DLD1 (cell line): ENCODE measurements around the gene PRKCH.

Source experiments
- in situ Hi-C: cut with HindIII; loops from 2 replicates; pipeline ENCODE4 v1.10.0; 2017; ENCODE audit warnings: low sequenced_read_pairs

Gene PRKCH

DNA sequence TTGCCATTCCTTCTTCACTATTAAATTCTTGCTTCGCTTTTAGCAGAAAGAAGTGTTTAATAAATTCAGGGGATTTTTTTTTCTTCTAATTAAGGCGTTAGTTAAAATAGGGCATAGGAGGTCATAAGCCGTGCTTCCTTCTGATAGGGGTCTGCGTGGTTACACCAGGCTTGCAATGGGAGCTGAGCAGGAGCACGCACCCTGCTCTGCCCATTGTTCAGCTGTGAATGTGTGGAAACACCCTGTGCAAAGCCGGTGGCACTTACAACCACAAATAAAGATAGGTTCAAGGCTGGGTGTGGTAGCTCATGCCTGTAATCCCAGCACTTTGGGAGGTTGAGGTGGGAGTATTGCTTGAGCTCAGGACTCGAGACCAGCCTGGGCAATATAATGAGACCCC lies 162.1 kb downstream of the PRKCH start:
- in situ Hi-C loops = loop anchor here (25.0 kb wide), 1 partner anchor 254 kb away; no protein-coding TSS in a partner anchor

DNA sequence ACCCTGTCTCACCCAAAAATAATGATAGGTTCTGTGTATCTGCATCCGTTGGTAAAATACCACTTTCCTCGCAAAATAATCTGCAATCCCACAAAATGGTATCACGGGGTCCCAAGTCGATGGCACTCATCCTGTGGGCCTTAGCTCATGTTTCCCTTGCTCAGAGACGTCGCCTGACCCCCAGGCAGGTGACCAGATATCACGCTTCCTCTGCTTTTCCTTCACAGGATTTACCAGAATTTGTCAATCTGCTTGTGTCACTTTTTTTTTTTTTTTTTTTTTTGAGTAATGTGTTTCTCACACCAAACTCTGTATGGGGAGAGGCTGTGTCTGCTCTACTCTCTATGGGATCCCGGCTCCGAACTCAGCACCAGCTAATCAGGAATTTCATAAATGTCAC lies 162.7 kb downstream of the PRKCH start:
- in situ Hi-C loops = loop anchor here (25.0 kb wide), 1 partner anchor 253 kb away; no protein-coding TSS in a partner anchor

- in situ Hi-C loops = loop anchor here (25.0 kb wide), 1 partner anchor 252 kb away; no protein-coding TSS in a partner anchor
These were observed 163.6 kb downstream of the PRKCH start for GRCh38 chr14:61484826-61485584.

DNA sequence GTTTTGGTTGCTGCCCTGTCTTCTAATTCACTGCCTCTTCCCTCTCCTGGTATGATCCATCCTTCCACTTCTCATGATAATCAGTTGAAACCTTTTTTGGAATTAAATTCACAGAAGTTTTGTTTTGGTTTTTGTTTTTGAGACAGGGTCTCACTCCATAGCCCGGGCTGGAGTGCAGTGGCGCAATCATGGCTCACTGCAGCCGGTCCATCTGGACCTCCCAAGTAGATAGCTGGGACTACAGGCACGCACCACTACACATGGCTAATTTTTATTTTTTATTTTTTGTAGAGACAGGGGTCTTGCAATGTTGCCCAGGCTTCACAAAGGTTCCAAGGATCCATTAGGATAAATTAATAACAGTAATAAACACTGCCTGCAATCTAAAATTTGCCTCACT lies 164.3 kb downstream of the PRKCH start:
- in situ Hi-C loops = loop anchor here (25.0 kb wide), 1 partner anchor 252 kb away; no protein-coding TSS in a partner anchor

DNA sequence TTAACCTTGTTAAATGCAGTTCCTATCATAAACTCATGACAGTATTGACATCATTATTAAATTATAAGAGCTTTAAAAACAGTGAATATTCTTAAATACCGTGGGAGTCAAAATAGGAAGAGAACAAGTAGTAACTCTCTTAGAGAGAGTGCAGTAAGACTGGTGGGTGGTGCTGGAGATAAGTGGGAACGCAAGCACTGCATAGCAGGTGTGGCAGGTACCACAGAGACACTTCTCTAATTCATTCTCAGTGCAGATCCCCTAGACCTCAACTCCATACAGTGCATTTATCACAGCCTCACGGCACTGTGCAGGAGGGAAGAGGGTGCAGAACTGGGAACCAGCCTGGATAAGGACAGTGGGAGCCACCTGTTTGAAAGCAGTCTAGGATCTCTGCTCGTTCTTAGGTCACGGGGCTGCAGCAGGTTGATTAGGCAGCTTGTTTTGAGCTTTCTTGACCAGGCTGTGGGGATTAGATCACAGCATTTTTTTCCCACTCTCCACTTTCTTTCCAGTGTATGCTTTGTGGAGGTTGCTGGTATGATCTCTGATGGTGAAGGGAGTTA lies 165.6 kb downstream of the PRKCH start:
- in situ Hi-C loops = loop anchor here (25.0 kb wide), 1 partner anchor 250 kb away; no protein-coding TSS in a partner anchor

DNA sequence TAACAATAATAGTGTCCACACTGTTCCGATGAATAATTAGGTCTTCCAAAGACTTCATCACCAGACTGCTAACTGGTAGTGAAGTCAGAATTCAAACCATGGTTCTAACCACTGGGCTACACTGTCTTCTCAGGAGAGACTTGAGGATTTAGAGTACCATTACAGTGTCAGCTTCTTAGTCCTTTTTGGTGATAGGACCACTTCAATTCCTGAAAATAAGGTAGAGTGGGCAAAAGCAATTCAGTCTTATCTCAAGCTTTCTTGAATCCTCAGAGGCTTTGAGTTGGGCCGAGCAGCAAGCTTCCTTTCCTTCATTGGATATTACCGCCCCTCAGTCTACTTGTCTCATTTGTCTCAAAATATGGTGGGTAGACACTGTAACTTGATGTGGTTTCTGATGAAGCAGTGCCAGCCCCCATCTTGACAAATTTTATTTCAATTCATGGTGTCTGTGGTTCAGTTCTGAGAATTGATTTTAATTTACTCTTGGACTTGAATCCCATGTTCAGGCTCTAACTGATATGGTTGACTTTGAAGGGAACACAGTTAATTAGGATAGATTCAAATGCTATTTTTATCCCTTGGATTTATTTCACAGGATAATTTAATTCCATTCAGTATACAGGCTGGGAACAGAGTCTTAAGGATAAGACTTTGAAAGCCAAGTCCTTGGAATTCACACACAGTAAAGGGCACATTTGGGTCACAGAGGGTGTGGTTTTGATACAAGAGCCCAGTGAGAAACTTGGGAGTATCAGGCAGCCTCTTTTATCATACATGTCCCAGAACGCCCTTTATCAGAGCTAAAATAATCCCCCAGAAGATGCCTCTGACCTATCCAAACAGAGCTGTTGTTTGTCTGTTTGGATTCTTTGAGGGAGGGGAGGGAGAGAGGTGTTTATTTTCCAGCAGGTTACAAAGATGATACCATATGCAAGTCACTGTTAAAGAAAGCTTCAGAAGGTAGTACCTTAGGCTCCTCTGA lies 167.3 kb downstream of the PRKCH start:
- in situ Hi-C loops = loop anchor here (25.0 kb wide), 1 partner anchor 249 kb away; no protein-coding TSS in a partner anchor

DNA sequence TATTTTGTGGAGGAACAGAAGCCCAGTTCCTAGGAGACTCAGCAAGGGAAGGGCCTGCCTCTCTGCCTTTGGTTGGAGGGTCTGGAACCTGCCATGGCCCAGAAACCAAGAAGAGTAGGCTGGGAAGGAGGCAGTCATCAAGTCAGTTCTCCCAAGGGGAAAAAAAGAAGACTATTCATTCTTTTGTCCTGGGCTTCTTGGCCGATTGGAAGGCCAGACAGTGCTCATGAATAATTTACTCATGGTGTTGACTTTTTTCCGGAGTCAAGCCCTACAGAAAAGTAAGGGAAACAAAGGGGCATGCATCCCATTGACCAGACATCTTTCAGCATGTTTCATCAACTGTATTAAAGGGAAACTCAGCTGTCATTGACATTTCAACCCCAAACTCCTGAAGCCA lies 168.1 kb downstream of the PRKCH start:
- in situ Hi-C loops = loop anchor here (25.0 kb wide), 1 partner anchor 248 kb away; no protein-coding TSS in a partner anchor

- in situ Hi-C loops = loop anchor here (25.0 kb wide), 1 partner anchor 247 kb away; no protein-coding TSS in a partner anchor
These were observed 168.6 kb downstream of the PRKCH start for GRCh38 chr14:61489932-61490331.

DNA sequence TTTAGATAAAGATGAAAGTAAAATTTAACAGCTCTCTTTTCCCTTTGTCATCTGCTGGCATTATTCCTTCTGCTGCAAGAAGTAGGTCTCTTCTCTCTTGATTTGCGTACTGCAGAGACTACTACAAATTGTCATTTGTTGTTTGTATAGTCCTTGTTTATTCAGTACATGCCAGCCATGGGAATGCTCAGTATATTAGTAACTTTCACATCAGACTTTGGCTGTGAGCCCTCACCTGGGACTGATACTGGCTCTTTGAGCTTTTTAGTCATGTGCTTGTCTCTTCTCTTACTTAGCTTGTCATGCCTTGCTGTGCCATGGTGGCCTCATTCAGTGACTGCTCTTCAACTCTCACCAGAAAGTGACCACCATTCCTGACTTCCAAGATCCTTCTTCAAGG lies 169.8 kb downstream of the PRKCH start:
- in situ Hi-C loops = loop anchor here (25.0 kb wide), 1 partner anchor 246 kb away; no protein-coding TSS in a partner anchor

GRCh38 chr14:61491876-61492434 lies 170.6 kb downstream of the PRKCH start:
- in situ Hi-C loops = loop anchor here (25.0 kb wide), 1 partner anchor 245 kb away; no protein-coding TSS in a partner anchor

DNA sequence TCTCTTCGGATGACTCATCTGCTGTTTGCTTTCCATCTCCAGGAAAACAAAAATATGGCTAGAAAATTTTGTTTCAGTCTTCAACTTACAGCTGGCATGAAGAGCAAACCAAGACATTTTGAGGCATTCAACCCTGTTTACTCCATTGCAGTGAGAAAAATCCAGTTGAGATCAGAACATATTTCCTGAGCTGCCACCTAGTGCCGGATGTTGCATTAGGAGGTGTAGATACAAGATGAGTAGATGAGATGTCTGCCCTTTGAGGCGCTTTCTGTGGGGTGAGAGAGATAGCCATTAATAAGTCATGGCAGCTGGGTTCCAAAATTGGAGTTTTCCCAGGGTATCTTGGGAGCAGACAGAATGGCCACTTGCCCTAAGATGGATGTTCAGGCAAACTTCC lies 171.1 kb downstream of the PRKCH start:
- in situ Hi-C loops = loop anchor here (25.0 kb wide), 1 partner anchor 245 kb away; no protein-coding TSS in a partner anchor

- in situ Hi-C loops = loop anchor here (25.0 kb wide), 1 partner anchor 244 kb away; no protein-coding TSS in a partner anchor
These were observed 171.9 kb downstream of the PRKCH start for GRCh38 chr14:61493239-61493638.

GRCh38 chr14:61494018-61494417 lies 172.6 kb downstream of the PRKCH start:
- in situ Hi-C loops = loop anchor here (25.0 kb wide), 1 partner anchor 243 kb away; no protein-coding TSS in a partner anchor

DNA sequence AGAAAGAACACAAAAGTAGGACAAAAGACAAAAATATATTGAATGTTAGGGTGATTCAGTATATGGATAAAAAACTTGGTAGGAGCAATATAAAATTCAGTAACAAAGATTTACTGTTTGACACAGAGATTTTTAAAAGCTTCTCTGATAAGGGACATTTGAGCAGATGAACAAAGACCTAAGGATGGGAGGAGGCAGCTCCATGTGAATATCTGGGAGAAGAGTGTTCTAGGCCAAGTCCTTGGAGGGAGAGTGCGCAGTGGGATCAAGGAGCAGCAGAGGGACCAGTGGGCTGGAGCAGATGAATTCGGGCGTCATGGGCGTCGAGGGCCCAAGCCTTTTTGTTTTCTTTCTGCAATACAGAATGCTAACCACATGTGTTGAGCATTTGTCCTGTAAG lies 174.4 kb downstream of the PRKCH start:
- in situ Hi-C loops = loop anchor here (25.0 kb wide), 1 partner anchor 241 kb away; no protein-coding TSS in a partner anchor

- in situ Hi-C loops = loop anchor here (25.0 kb wide), 1 partner anchor 239 kb away; no protein-coding TSS in a partner anchor
These were observed 176.9 kb downstream of the PRKCH start for GRCh38 chr14:61498303-61498702.

- in situ Hi-C loops = loop anchor here (25.0 kb wide), 1 partner anchor 238 kb away; no protein-coding TSS in a partner anchor
These were observed 177.4 kb downstream of the PRKCH start for GRCh38 chr14:61498811-61499210.

DNA sequence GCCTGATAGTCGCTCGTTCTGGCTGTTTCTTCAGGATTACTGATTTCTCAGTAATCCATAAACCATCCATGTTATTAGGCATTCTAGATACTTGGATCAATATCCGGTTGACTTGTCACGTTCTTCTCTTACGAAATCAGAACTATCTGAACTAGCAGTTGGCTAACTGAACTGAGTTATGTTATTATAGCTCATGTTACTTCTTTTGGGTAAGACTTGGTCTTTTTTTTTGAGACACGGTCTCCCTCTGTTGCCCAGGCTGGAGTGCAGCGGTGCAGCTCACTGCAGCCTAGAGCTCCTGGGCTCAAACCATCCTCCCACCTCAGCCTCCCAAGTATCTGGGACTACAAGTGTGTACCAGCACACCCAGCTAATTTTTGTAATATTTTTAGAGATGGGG lies 178.6 kb downstream of the PRKCH start:
- in situ Hi-C loops = loop anchor here (25.0 kb wide), 1 partner anchor 237 kb away; no protein-coding TSS in a partner anchor

DNA sequence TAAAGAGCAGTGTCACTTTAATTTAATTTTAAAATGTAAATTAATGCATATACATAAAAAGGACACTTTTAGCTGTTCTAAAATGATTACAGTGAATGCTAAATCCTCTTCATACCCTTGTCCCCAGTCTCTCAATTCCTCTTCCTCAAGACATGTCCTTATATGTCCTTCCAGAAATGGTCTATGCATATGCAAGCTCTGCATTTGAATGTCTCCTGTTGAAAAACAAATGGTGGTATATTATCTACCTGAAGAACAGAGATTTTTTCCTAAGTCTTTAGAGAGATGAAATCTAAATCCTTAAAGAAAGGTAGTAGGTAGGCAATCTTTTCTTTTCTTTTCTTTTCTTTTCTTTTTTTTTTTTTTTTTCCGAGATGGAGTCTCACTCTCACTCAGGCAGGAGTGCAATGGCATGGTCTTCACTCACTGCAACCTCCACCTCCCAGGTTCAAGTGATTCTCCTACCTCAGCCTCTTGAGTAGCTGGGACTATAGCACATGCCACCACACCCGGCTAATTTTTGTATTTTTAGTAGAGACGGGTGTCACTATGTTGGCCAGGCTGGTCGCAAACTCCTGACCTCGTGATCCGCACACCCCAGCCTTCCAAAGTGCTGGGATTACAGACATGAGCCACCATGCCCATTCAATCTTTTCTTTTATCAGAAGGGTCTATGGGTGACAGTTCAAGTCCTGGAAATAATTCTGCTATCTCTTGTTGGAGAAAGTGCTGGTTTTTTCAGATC lies 180.5 kb downstream of the PRKCH start:
- in situ Hi-C loops = no loop called here

DNA sequence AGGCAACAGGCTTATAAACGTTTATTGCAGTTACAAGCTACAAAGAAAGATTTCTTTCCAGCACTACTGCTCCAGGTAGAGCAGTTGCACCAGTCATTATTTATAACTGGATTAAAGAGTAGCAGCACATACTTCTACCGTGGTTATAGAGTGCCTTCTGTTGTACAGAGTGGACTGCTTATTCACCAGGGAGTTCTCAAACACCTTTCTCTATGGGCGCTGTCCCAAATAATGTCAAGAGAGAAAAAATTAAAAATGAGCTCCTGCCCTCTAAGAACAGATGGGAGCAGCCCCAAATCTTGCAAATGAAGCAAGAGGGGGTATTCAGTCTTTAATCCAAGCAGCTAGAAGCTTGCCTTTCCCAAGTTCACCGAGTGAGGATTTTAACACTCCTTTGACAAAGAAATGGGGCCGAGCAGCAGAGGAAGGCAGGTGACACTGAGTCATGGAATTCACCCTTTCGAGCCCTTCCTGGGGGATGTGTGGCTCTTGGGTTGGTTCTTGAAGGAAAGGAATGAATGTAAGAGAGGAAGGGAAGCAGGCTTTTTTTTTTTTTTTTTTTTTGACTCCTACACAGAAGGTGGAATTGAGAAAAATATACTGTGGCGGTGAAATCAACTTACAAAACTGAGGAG lies 181.2 kb downstream of the PRKCH start:
- in situ Hi-C loops = no loop called here
